HEK293 (cell line): ENCODE results near the gene HMHB1.

ENCODE experiments used
- BCL11A ChIP-seq: fragments of 450-650 bp; formaldehyde crosslinking; IDR thresholded peaks from 2 replicates; pipeline ENCODE4 v1.5.1; 2016; ENCODE audit warnings: low read depth, missing biosample characterization, missing genetic modification characterization
- CTCF ChIP-seq: fragments of 450-650 bp; formaldehyde crosslinking; IDR thresholded peaks from 2 replicates; pipeline ENCODE4 v1.5.1; 2016; ENCODE audit warnings: missing biosample characterization, missing genetic modification characterization
- REST ChIP-seq: fragments of 450-650 bp; formaldehyde crosslinking; IDR thresholded peaks from 2 replicates; pipeline ENCODE4 v1.5.1; 2016; ENCODE audit warnings: missing biosample characterization, missing genetic modification characterization
- ZFP37 ChIP-seq: fragments of 450-650 bp; formaldehyde crosslinking; IDR thresholded peaks from 2 replicates; pipeline ENCODE4 v1.5.1; 2016; ENCODE audit warnings: missing biosample characterization, missing genetic modification characterization
- ZNF138 ChIP-seq: fragments of 450-650 bp; formaldehyde crosslinking; IDR thresholded peaks from 2 replicates; pipeline ENCODE4 v1.5.1; 2016; ENCODE audit warnings: missing biosample characterization, missing genetic modification characterization, borderline replicate concordance
- ZNF146 ChIP-seq: fragments of 450-650 bp; formaldehyde crosslinking; IDR thresholded peaks from 2 replicates; pipeline ENCODE4 v1.5.1; 2016; ENCODE audit warnings: missing biosample characterization, missing genetic modification characterization
- ZNF302 ChIP-seq: fragments of 450-650 bp; formaldehyde crosslinking; IDR thresholded peaks from 2 replicates; pipeline ENCODE4 v1.5.1; 2016; ENCODE audit warnings: missing biosample characterization, missing genetic modification characterization, low read depth
- ZNF398 ChIP-seq: fragments of 450-650 bp; formaldehyde crosslinking; IDR thresholded peaks from 2 replicates; pipeline ENCODE4 v1.5.1; 2017; ENCODE audit warnings: missing biosample characterization, missing genetic modification characterization
- ZSCAN5A ChIP-seq: fragments of 450-650 bp; formaldehyde crosslinking; IDR thresholded peaks from 2 replicates; pipeline ENCODE4 v1.5.1; 2016; ENCODE audit warnings: missing biosample characterization, missing genetic modification characterization

- TF ChIP-seq ZNF302 (no peak), CTCF (no peak), REST (no peak), ZNF146 (tag by site-specific recombination) (no peak), ZNF398 (tag by site-specific recombination) (no peak), BCL11A (tag by site-specific recombination) (no peak), ZFP37 (tag by site-specific recombination) (no peak), ZSCAN5A (tag by site-specific recombination) (no peak), ZNF138 (tag by site-specific recombination) (no peak)
These were observed 41.5 kb upstream of the HMHB1 start for GRCh38 chr5:143770450-143770849.
